GM12865 (cell line): ENCODE data around the gene KDM6B.

ENCODE experiments used
- DNase-seq: peaks from one replicate; pipeline ENCODE4 v3.0.0; 2010; ENCODE audit warnings: low read depth
- H3K4me3 ChIP-seq: 2 replicates; pipeline ENCODE4 v1.5.1; 2011; ENCODE audit warnings: mild to moderate bottlenecking, low read depth, low read length, control low read depth
- CTCF ChIP-seq: IDR thresholded peaks from 2 replicates; pipeline ENCODE4 v1.5.1; 2011; ENCODE audit warnings: low read length, control low read depth, low read depth, inconsistent platforms; ENCODE audit not compliant: insufficient read depth; ENCODE audit errors: missing control alignments

KDM6B gene

GRCh38 chr17:7853691-7854038, 19.6 kb downstream of the KDM6B start:
- no peak for TF ChIP-seq CTCF
- H3K4me3 ChIP-seq: no peak overlapping the region
- no peak for DNase-seq

GRCh38 chr17:7854078-7854777, 20.2 kb downstream of the KDM6B start:
- no peak overlapping the region for H3K4me3 ChIP-seq
- DNase-seq: no peak
- TF ChIP-seq CTCF: no peak

- DNase-seq: no peak
- TF ChIP-seq CTCF: no peak
- peak within 1 kb of the TSS; percentile 78 for H3K4me3 ChIP-seq
Measured at GRCh38 chr17:7854851-7855659, 21.0 kb downstream of the KDM6B start, which contains the start of gene TMEM88. Gene TMEM88, plus strand, starts transcription at chr17:7855066. Its CDS starts 9 bp downstream, at chr17:7855075.

- TF ChIP-seq CTCF: no peak
- no peak for DNase-seq
- H3K4me3 ChIP-seq: peak overlapping the region; percentile 78
Measured at GRCh38 chr17:7855660-7856010, 21.6 kb downstream of the KDM6B start.

- peak overlapping the region; percentile 78 for H3K4me3 ChIP-seq
- TF ChIP-seq CTCF: no peak
- peak; percentile 71 for DNase-seq
Measured at GRCh38 chr17:7856011-7856810, 22.2 kb downstream of the KDM6B start.

- peak; percentile 43 for TF ChIP-seq CTCF
- peak; percentile 99 for DNase-seq
- H3K4me3 ChIP-seq: peak within 1 kb of the TSS; percentile 78
Measured at GRCh38 chr17:7856811-7857712, 23.0 kb downstream of the KDM6B start, which contains the start of gene NAA38. Gene NAA38, minus strand, starts transcription at chr17:7857559. Its CDS starts 96 bp downstream, at chr17:7857463.
